ENCODE measurements around the gene IFT20.

The IFT20 gene

GRCh38 chr17:28379814-28380801, 44.8 kb upstream of the IFT20 start:
- Histone ChIP-seq H3K4me1 (no peaks in the 10 kb centered on the region), H3K4me3 (no peak overlapping the region), H3K27me3 (no peaks in the 10 kb centered on the region), H3K9me3 (no peaks in the 10 kb centered on the region), H3K36me3 (peaks cover 0 to 40% (median 7%) of the 10 kb centered on the region in 3 donors), H3K27ac (no peak overlapping the region)
- no peak for TF ChIP-seq CTCF (IDR thresholded peaks at IDR 0.05)
- intact Hi-C loops (cut with DNase I; ENCODE audit: low total_unique reads) = no loop called here
- DNase-seq = no peak

DNA sequence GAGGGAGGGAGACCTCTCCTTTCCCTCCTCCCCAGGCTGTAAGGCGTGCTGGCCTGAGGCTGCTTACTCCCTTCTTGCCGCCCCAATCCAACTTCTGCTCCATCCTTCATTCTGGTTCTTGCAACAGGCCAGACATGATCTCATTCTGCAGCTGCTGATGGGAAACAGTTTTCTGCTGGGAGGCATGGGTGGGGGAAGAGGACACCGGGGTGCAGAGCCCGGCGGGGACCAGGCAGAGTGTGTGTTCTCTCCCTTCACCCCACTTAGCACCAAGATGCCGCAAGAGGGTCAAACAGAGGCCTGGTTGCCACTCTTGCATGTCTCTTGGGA, 37.6 kb upstream of the IFT20 start:
- no peak overlapping the region for H3K27ac ChIP-seq
- no peaks in the 10 kb centered on the region for H3K27me3 ChIP-seq
- intact Hi-C loops (cut with DNase I; ENCODE audit: low total_unique reads) = no loop called here
- no peak for DNase-seq
- H3K9me3 ChIP-seq = no peaks in the 10 kb centered on the region
- peak overlapping the region; percentile 55 to 65 for H3K4me3 ChIP-seq
- TF ChIP-seq CTCF (IDR thresholded peaks at IDR 0.05) = no peak
- peaks cover 6 to 30% (median 23%) of the 10 kb centered on the region in 4 donors for H3K4me1 ChIP-seq
- peaks cover 0 to 5% (median 0%) of the 10 kb centered on the region in 3 donors for H3K36me3 ChIP-seq

- Histone ChIP-seq H3K27me3 (no peaks in the 10 kb centered on the region), H3K27ac (peak overlapping the region; percentile 72 to 77), H3K36me3 (peaks cover 0 to 5% (median 4%) of the 10 kb centered on the region in 3 donors), H3K4me1 (peaks cover 6 to 30% (median 23%) of the 10 kb centered on the region in 4 donors), H3K9me3 (no peaks in the 10 kb centered on the region), H3K4me3 (peak overlapping the region; percentile 55 to 65)
- no peak for TF ChIP-seq CTCF (IDR thresholded peaks at IDR 0.05)
- no peak for DNase-seq
- intact Hi-C loops (cut with DNase I; ENCODE audit: low total_unique reads) = no loop called here
These were observed 37.1 kb upstream of the IFT20 start for GRCh38 chr17:28372203-28372944.

GRCh38 chr17:28371245-28372202, 36.3 kb upstream of the IFT20 start, which contains the start of gene SARM1:
Gene SARM1, plus strand, starts transcription at chr17:28371694. Its CDS starts 339 bp downstream, at chr17:28372033.
- Histone ChIP-seq H3K36me3 (peaks cover 0 to 8% (median 6%) of the 10 kb centered on the region in 3 donors), H3K27ac (peak within 1 kb of the TSS; percentile 72 to 77), H3K4me3 (peak within 1 kb of the TSS; percentile 55 to 65), H3K27me3 (no peaks in the 10 kb centered on the region), H3K9me3 (no peaks in the 10 kb centered on the region), H3K4me1 (peaks cover 6 to 30% (median 23%) of the 10 kb centered on the region in 4 donors)
- peak; percentile 73 to 91 for DNase-seq
- TF ChIP-seq CTCF (IDR thresholded peaks at IDR 0.05) = no peak
- intact Hi-C loops (cut with DNase I; ENCODE audit: low total_unique reads) = no loop called here

DNA sequence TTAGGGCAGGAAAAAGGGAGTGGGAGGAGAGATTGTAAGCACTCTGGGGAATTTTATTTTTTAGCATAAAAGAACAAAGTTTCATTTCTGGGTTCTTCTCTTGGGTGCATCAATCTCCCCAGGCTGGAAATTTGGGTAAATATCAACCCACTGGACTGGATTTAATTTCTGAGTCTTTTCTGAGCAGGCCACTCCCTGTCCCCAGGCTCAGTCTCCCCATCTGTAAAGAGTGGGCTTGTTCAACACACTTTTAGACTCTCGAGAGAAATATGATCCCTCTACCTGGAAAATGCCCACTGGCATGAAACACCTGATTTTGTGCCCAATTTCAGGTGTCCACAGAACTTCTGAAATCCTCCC, 35.5 kb upstream of the IFT20 start:
- no peak for DNase-seq
- Histone ChIP-seq H3K4me1 (peaks cover 6 to 30% (median 23%) of the 10 kb centered on the region in 4 donors), H3K4me3 (peak overlapping the region in 1 of 2 donors; percentile 65), H3K27me3 (no peaks in the 10 kb centered on the region), H3K27ac (peak overlapping the region; percentile 72 to 77), H3K9me3 (no peaks in the 10 kb centered on the region), H3K36me3 (peaks cover 0 to 13% (median 6%) of the 10 kb centered on the region in 3 donors)
- intact Hi-C loops (cut with DNase I; ENCODE audit: low total_unique reads) = no loop called here
- TF ChIP-seq CTCF (IDR thresholded peaks at IDR 0.05) = no peak
